WTC11 (cell line): ENCODE data around the gene KRT5.

Experiments used
- CTCF ChIP-seq: fragments of 200-600 bp; IDR thresholded peaks from 2 replicates; pipeline ENCODE4 v1.8.0; 2022; ENCODE audit warnings: antibody characterized with exemption
- GABPB1 ChIP-seq: sonication (generic); formaldehyde crosslinking; IDR thresholded peaks from 2 replicates; pipeline ENCODE4 v1.8.1; 2023; ENCODE audit warnings: mild to moderate bottlenecking, missing genetic modification reagents
- JUN ChIP-seq: sonication (generic); formaldehyde crosslinking; IDR thresholded peaks from 2 replicates; pipeline ENCODE4 v1.8.0; 2023; ENCODE audit warnings: mild to moderate bottlenecking, missing genetic modification reagents
- MLX ChIP-seq: sonication (generic); formaldehyde crosslinking; IDR thresholded peaks from 2 replicates; pipeline ENCODE4 v1.8.1; 2023; ENCODE audit warnings: mild to moderate bottlenecking, missing genetic modification reagents, moderate library complexity
- RORB ChIP-seq: fragments of 250-450 bp; sonication (Bioruptor Pico); IDR thresholded peaks from 2 replicates; pipeline ENCODE4 v1.9.0; 2021; ENCODE audit warnings: mild to moderate bottlenecking
- SP1 ChIP-seq: sonication (generic); formaldehyde crosslinking; conservative IDR thresholded peaks from 2 replicates; pipeline ENCODE4 v1.8.1; 2022; ENCODE audit warnings: missing genetic modification reagents
- ZNF281 ChIP-seq: sonication (generic); formaldehyde crosslinking; IDR thresholded peaks from 2 replicates; pipeline ENCODE4 v1.8.0; 2023; ENCODE audit warnings: mild to moderate bottlenecking, missing genetic modification reagents

GRCh38 chr12:52552055-52552454 lies 31.9 kb upstream of the KRT5 start:
- no peak for TF ChIP-seq CTCF
- no peak for TF ChIP-seq MLX (CRISPR knock-in tag)
- TF ChIP-seq RORB (CRISPR knock-in tag), result no peak
- TF ChIP-seq ZNF281 (CRISPR knock-in tag), result no peak
- no peak for TF ChIP-seq SP1 (CRISPR knock-in tag)
- no peak for TF ChIP-seq GABPB1 (CRISPR knock-in tag)
- no peak for TF ChIP-seq JUN (CRISPR knock-in tag)
